Activated CD8-positive, alpha-beta T cell treated with anti-CD3 and anti-CD28 coated beads, Interleukin-2, amount 10 ng/mL, durations not matched to agents 7 days and 5 days (primary cell): Measurements from ENCODE around the gene INSM2. TPM values are rescaled to one million over a fixed set of nuclear protein-coding genes. Genes with fewer than 3 reads are reported as not detected.

Experiments
- ATAC-seq: fragments of 150-1000 bp; cut with Tn5 transposase; one replicate; pipeline ENCODE4 v1.10.0; 2021; ENCODE audit warnings: moderate library complexity
- CTCF ChIA-PET: fragments of 350-600 bp; sonication (Branson Sonifier 250); formaldehyde crosslinking; loops from one replicate; lab custom pipeline; 2021; ENCODE audit warnings: antibody characterized with exemption; lab: Charles Lee
- POLR2A ChIA-PET: fragments of 350-600 bp; sonication (Branson Sonifier 250); formaldehyde crosslinking; loops from one replicate; lab custom pipeline; 2021; ENCODE audit warnings: antibody characterized with exemption; lab: Charles Lee
- DNase-seq: peaks from one replicate; pipeline ENCODE4 v3.0.0-alpha.2; 2020
- H3K27ac Mint-ChIP-seq: one replicate; pipeline ENCODE4 v1.8.0; 2021; ENCODE audit warnings: mild to moderate bottlenecking, mixed read lengths
- H3K27me3 Mint-ChIP-seq: one replicate; pipeline ENCODE4 v1.8.0; 2021; ENCODE audit warnings: low read depth, mixed read lengths
- H3K36me3 Mint-ChIP-seq: one replicate; pipeline ENCODE4 v1.8.0; 2021; ENCODE audit warnings: low read depth, mixed read lengths
- H3K4me1 Mint-ChIP-seq: one replicate; pipeline ENCODE4 v1.8.0; 2021; ENCODE audit warnings: low read depth, mixed read lengths
- H3K4me3 Mint-ChIP-seq: one replicate; pipeline ENCODE4 v1.8.0; 2021; ENCODE audit warnings: mild to moderate bottlenecking, mixed read lengths
- H3K9me3 Mint-ChIP-seq: one replicate; pipeline ENCODE4 v1.8.0; 2022; ENCODE audit warnings: mixed read lengths; ENCODE audit not compliant: insufficient read depth
- total RNA-seq, 2 experiments: library from RNA; stranded (reverse); gene quantifications; one replicate each; pipeline ENCODE4 v1.2.3, GENCODE V29; 2021

Gene INSM2
- total RNA-seq, 2 experiments from 2014 or later = not detected

GRCh38 chr14:35525695-35526094, 8.3 kb upstream of the INSM2 start:
- Mint-ChIP-seq H3K36me3 (no peaks in the 10 kb centered on the region), H3K27me3 (peaks cover 33% of the 10 kb centered on the region), H3K4me3 (no peak overlapping the region), H3K9me3 (no peaks in the 10 kb centered on the region), H3K27ac (no peak overlapping the region), H3K4me1 (no peaks in the 10 kb centered on the region)
- no peak for DNase-seq
- CTCF ChIA-PET = no interaction called here
- POLR2A ChIA-PET = no interaction called here
- ATAC-seq = no peak

GRCh38 chr14:35526962-35527361, 7.0 kb upstream of the INSM2 start:
- H3K27me3 Mint-ChIP-seq = peaks cover 30% of the 10 kb centered on the region

GRCh38 chr14:35531960-35532747, 1.8 kb upstream of the INSM2 start:
- Mint-ChIP-seq H3K4me1 (peaks cover 16% of the 10 kb centered on the region), H3K4me3 (no peak overlapping the region), H3K36me3 (no peaks in the 10 kb centered on the region), H3K27me3 (peaks cover 59% of the 10 kb centered on the region), H3K9me3 (no peaks in the 10 kb centered on the region), H3K27ac (no peak overlapping the region)
- DNase-seq (no peak), ATAC-seq (no peak)
- ChIA-PET CTCF (interaction anchor here (1.1 to 1.5 kb wide), 3 partner anchors 10 to 302 kb away, joined by 3 to 4 read pairs (median 4); no protein-coding TSS in a partner anchor), POLR2A (no interaction called here)

More at GRCh38 chr14:35526962-35527361, 7.0 kb upstream of the INSM2 start:
- no peak for DNase-seq
- ChIA-PET CTCF (no interaction called here), POLR2A (no interaction called here)
- Mint-ChIP-seq H3K4me1 (no peaks in the 10 kb centered on the region), H3K36me3 (no peaks in the 10 kb centered on the region), H3K9me3 (no peaks in the 10 kb centered on the region), H3K4me3 (no peak overlapping the region), H3K27ac (no peak overlapping the region)
- no peak for ATAC-seq

DNA sequence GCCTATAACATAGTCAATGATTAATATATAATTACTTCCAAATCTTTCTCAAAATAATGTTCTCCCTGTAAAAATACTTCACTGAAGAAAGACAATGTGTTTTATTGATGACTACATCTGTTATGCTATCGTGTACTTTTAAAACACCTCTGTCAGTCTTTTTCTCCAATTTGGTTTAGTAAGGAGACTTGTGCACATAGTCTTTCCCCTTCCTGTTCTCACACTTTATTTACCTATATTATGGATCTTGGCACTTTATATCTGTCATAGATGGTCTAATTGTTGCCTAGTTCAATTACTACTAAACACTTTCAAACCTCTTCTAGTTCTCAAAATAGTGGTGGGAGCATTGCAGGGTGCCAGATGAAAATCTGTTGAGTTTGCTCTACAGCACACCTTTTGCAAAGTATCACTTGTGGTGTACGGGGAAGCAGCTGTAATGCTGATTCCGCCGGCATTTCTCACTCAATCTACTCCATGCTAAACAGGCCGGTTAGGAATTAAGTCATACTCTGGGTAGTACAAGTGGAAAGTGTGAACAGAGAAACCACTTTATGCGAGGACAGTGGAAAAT, 1.1 kb upstream of the INSM2 start:
- DNase-seq = no peak
- ChIA-PET POLR2A (no interaction called here), CTCF (interaction anchor here (1.1 to 1.5 kb wide), 2 partner anchors 10 to 303 kb away, joined by 3 to 4 read pairs; no protein-coding TSS in a partner anchor)
- Mint-ChIP-seq H3K27ac (no peak overlapping the region), H3K36me3 (no peaks in the 10 kb centered on the region), H3K4me3 (peak overlapping the region; percentile 55), H3K9me3 (no peaks in the 10 kb centered on the region), H3K27me3 (peaks cover 57% of the 10 kb centered on the region), H3K4me1 (peaks cover 16% of the 10 kb centered on the region)
- ATAC-seq = peak; percentile 3

- Mint-ChIP-seq H3K9me3 (no peaks in the 10 kb centered on the region), H3K36me3 (no peaks in the 10 kb centered on the region), H3K4me3 (peak overlapping the region; percentile 68), H3K4me1 (peaks cover 16% of the 10 kb centered on the region), H3K27ac (no peak overlapping the region), H3K27me3 (peaks cover 48% of the 10 kb centered on the region)
- CTCF ChIA-PET = interaction anchor here (1.5 kb wide), 1 partner anchor 8 kb away, joined by 4 read pairs; no protein-coding TSS in a partner anchor
- POLR2A ChIA-PET = no interaction called here
- no peak for DNase-seq
- ATAC-seq = peak; percentile 34
Measured at GRCh38 chr14:35534208-35534872, 376 bp downstream of the INSM2 start.

- no peaks in the 10 kb centered on the region for H3K9me3 Mint-ChIP-seq
- H3K27me3 Mint-ChIP-seq = peaks cover 44% of the 10 kb centered on the region
- peak; percentile 80 for DNase-seq
- H3K36me3 Mint-ChIP-seq = no peaks in the 10 kb centered on the region
- H3K4me3 Mint-ChIP-seq = peak overlapping the region; percentile 66
- H3K4me1 Mint-ChIP-seq = peaks cover 20% of the 10 kb centered on the region
- H3K27ac Mint-ChIP-seq = no peak overlapping the region
- ChIA-PET CTCF (interaction anchor here (1.5 kb wide), 1 partner anchor 152 kb away, joined by 4 read pairs; no protein-coding TSS in a partner anchor), POLR2A (no interaction called here)
- peak; percentile 81 for ATAC-seq
Measured at GRCh38 chr14:35534873-35535482, 1.0 kb downstream of the INSM2 start.

- H3K4me1 Mint-ChIP-seq = peaks cover 20% of the 10 kb centered on the region
- ChIA-PET POLR2A (interaction anchor here (0.5 kb wide), 1 partner anchor 13 kb away, joined by 3 read pairs; no protein-coding TSS in a partner anchor), CTCF (interaction anchor here (1.5 kb wide), 1 partner anchor 152 kb away, joined by 4 read pairs; no protein-coding TSS in a partner anchor)
- H3K27me3 Mint-ChIP-seq = peaks cover 38% of the 10 kb centered on the region
- H3K36me3 Mint-ChIP-seq = no peaks in the 10 kb centered on the region
- ATAC-seq = no peak
- no peak for DNase-seq
- no peaks in the 10 kb centered on the region for H3K9me3 Mint-ChIP-seq
- peak overlapping the region; percentile 66 for H3K4me3 Mint-ChIP-seq
- no peak overlapping the region for H3K27ac Mint-ChIP-seq
Measured at GRCh38 chr14:35535483-35536112, 1.6 kb downstream of the INSM2 start.

DNA sequence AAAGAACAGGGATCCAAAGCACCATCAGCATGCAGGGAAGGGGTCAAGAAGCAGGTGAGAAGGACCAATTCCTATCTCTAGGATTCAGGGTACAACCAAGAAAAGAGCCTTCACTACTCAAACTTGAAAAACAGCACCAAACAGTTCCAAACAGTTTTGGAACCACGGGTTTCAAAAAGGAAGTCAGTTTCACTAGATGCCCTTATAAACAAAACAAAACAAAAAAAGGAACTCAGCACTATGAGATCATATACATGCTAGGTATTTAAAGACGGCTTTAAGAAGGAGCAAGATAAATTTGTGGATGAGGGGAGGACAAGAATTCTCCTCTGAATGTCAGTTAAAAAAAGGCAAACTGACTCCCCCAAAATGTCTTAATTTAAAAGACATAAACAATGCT, 6.0 kb downstream of the INSM2 start:
- H3K36me3 Mint-ChIP-seq = no peaks in the 10 kb centered on the region
- no peak for ATAC-seq
- ChIA-PET POLR2A (no interaction called here), CTCF (no interaction called here)
- no peaks in the 10 kb centered on the region for H3K9me3 Mint-ChIP-seq
- no peak for DNase-seq
- no peak overlapping the region for H3K4me3 Mint-ChIP-seq
- no peak overlapping the region for H3K27ac Mint-ChIP-seq
- peaks cover 20% of the 10 kb centered on the region for H3K27me3 Mint-ChIP-seq
- H3K4me1 Mint-ChIP-seq = peaks cover 13% of the 10 kb centered on the region

DNA sequence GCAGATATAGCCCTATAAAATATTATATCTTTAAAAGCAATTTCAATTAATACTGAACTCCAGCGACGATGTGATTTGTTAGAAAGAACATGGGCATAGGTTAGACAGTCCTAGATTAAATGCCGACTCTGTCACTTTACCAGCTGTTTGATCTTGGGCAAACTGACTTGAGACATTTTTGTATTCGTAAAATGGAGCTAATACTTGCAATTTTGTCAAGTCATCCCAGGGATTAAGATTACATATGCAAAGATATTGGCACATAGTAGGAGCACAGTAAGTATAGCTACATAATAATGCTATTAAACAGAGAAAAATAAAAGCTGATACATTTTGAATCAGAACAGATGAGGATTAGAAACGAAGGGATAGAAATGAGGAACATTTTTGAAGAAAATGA, 9.0 kb downstream of the INSM2 start:
- POLR2A ChIA-PET = no interaction called here
- DNase-seq = no peak
- peaks cover 4% of the 10 kb centered on the region for H3K4me1 Mint-ChIP-seq
- no peak overlapping the region for H3K27ac Mint-ChIP-seq
- no peaks in the 10 kb centered on the region for H3K36me3 Mint-ChIP-seq
- no peaks in the 10 kb centered on the region for H3K9me3 Mint-ChIP-seq
- ATAC-seq = no peak
- CTCF ChIA-PET = interaction anchor here (1.2 to 1.6 kb wide), 2 partner anchors 9 to 10 kb away, joined by 4 to 5 read pairs; partner anchors contain the start of gene INSM2
- no peak overlapping the region for H3K4me3 Mint-ChIP-seq
- H3K27me3 Mint-ChIP-seq = no peaks in the 10 kb centered on the region

- POLR2A ChIA-PET = no interaction called here
- ATAC-seq (no peak), DNase-seq (no peak)
- Mint-ChIP-seq H3K9me3 (no peaks in the 10 kb centered on the region), H3K27ac (no peak overlapping the region), H3K4me1 (no peaks in the 10 kb centered on the region), H3K4me3 (no peak overlapping the region), H3K36me3 (no peaks in the 10 kb centered on the region), H3K27me3 (no peaks in the 10 kb centered on the region)
- CTCF ChIA-PET = no interaction called here
Measured at GRCh38 chr14:35549551-35549950, 15.6 kb downstream of the INSM2 start.

GRCh38 chr14:35551081-35551480, 17.1 kb downstream of the INSM2 start:
- no peaks in the 10 kb centered on the region for H3K4me1 Mint-ChIP-seq
- H3K9me3 Mint-ChIP-seq = no peaks in the 10 kb centered on the region
- POLR2A ChIA-PET = no interaction called here
- H3K4me3 Mint-ChIP-seq = no peak overlapping the region
- CTCF ChIA-PET = no interaction called here
- no peak for ATAC-seq
- no peaks in the 10 kb centered on the region for H3K27me3 Mint-ChIP-seq
- DNase-seq = no peak
- no peaks in the 10 kb centered on the region for H3K36me3 Mint-ChIP-seq
- no peak overlapping the region for H3K27ac Mint-ChIP-seq
